Thyroid gland (tissue), 4 donors: ENCODE measurements around the gene DCAF8.

Source experiments
- CTCF ChIP-seq, 6 experiments: fragments of 200-600 bp in 3 of 6; fragments of 450-650 bp in 3 of 6; sonication (generic) in 3 of 6; IDR thresholded peaks; one replicate each; pipeline ENCODE4 v1.5.1; 2016 to 2019; ENCODE audit warnings: antibody characterized with exemption in 6 of 6, mild to moderate bottlenecking in 2 of 6, inconsistent platforms in 1 of 6, moderate library complexity in 1 of 6
- POLR2A ChIP-seq, 2 donors: fragments of 450-650 bp; IDR thresholded peaks; one replicate each; pipeline ENCODE4 v1.6.1; 2017; ENCODE audit warnings: antibody characterized with exemption in 2 of 2, mild to moderate bottlenecking in 2 of 2, moderate library complexity in 1 of 2

- TF ChIP-seq CTCF (IDR thresholded peaks at IDR 0.05) = no peak
- no peak for TF ChIP-seq POLR2A (IDR thresholded peaks at IDR 0.05)
Observed at GRCh38 chr1:160258177-160258798, 4.1 kb downstream of the DCAF8 start.
